Uterus (tissue), 4 donors: Measurements from ENCODE around the gene BRSK2. TPM values are rescaled to one million over a fixed set of nuclear protein-coding genes. Genes with fewer than 3 reads are reported as not detected.
"Not testable (repeated sequence)": the region's sequence is repeated elsewhere in the genome, so short reads cannot be mapped to it uniquely, and the experiment has no call there.

ENCODE experiments used
- DNase-seq, 2 donors: peaks; one replicate each; pipeline ENCODE4 v3.0.0-alpha.2; 2019 to 2020
- H3K27ac ChIP-seq, 2 donors: fragments of 200-600 bp; sonication (generic); 1 replicate in 1 of 2; 2 replicates in 1 of 2; pipeline ENCODE4 v1.5.1; 2016 to 2018
- H3K27me3 ChIP-seq, 2 donors: fragments of 200-600 bp; sonication (generic); one replicate each; pipeline ENCODE4 v1.5.1; 2018 to 2019; ENCODE audit warnings: control low read depth in 1 of 2
- H3K36me3 ChIP-seq, 2 donors: fragments of 200-600 bp; sonication (generic); one replicate each; pipeline ENCODE4 v1.5.1; 2019; ENCODE audit warnings: control low read depth in 1 of 2
- H3K4me1 ChIP-seq, 2 donors: fragments of 200-600 bp; sonication (generic); one replicate each; pipeline ENCODE4 v1.5.1; 2018 to 2019; ENCODE audit warnings: control low read depth in 1 of 2
- H3K4me3 ChIP-seq, 2 donors: fragments of 200-600 bp; sonication (generic); 1 replicate in 1 of 2; 2 replicates in 1 of 2; pipeline ENCODE4 v1.5.1; 2018 to 2019; ENCODE audit warnings: mild to moderate bottlenecking in 1 of 2
- H3K9me3 ChIP-seq, 2 donors: fragments of 200-600 bp; sonication (generic); one replicate each; pipeline ENCODE4 v1.5.1; 2019; ENCODE audit warnings: control low read depth in 1 of 2
- POLR2A ChIP-seq, 2 donors: fragments of 450-650 bp; IDR thresholded peaks; one replicate each; pipeline ENCODE4 v1.6.1; 2016; ENCODE audit warnings: antibody characterized with exemption in 2 of 2, mild to moderate bottlenecking in 1 of 2, moderate library complexity in 1 of 2
- intact Hi-C: fragments of 100-400 bp; cut with DNase I; formaldehyde crosslinking; loops from one replicate; pipeline ENCODE4 v1.15.1; 2023; ENCODE audit warnings: low total_unique reads
- total RNA-seq, 4 donors: library from RNA; depleted of rRNA in 3 of 4; stranded (reverse); fragments of >200 nt in 3 of 4; gene quantifications; one replicate each; pipeline versions ENCODE4 v1.1.0 to v1.2.4, GENCODE V29; 2014 to 2023
- TF ChIP-seq, protein P1 (sequence below), 4 experiments: fragments of 200-600 bp in 2 of 4; fragments of 450-650 bp in 2 of 4; sonication (generic) in 2 of 4; IDR thresholded peaks; one replicate each; pipeline ENCODE4 v1.5.1; 2016 to 2019; ENCODE audit warnings: antibody characterized with exemption in 4 of 4, mild to moderate bottlenecking in 2 of 4, moderate library complexity in 1 of 4
- donor health status: DM: yes; HTN: yes; CAD: no.

BRSK2 gene
- total RNA-seq, 4 donors from 2014 or later: 1.5 to 2.2 TPM; not detected in 2

DNA sequence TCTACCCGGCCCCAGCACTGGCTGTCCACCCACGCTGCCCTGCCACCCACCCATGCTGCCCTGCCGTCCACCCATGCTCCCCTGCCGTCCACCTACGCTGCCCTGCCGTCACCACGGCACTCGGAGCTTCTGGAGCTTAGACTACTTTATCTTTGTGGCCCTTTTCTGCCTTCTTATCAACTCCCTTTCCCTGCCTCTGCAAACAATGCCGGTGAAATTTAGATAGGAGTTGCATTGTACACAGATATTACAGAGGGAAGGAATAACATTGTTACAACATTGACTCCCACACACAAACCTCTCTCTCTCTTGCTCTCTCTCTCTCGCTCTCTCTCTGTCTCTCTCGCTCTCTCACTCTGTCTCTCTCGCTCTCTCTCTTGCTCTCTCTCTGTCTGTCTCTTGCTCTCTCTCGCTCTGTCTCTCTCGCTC is 33.7 kb upstream of the BRSK2 start:
- Histone ChIP-seq H3K27ac (no peak overlapping the region), H3K4me1 (no peaks in the 10 kb centered on the region), H3K36me3 (no peaks in the 10 kb centered on the region), H3K27me3 (no peaks in the 10 kb centered on the region), H3K9me3 (no peaks in the 10 kb centered on the region), H3K4me3 (no peak overlapping the region)
- intact Hi-C loops: no loop called here
- TF ChIP-seq, protein P1, sequence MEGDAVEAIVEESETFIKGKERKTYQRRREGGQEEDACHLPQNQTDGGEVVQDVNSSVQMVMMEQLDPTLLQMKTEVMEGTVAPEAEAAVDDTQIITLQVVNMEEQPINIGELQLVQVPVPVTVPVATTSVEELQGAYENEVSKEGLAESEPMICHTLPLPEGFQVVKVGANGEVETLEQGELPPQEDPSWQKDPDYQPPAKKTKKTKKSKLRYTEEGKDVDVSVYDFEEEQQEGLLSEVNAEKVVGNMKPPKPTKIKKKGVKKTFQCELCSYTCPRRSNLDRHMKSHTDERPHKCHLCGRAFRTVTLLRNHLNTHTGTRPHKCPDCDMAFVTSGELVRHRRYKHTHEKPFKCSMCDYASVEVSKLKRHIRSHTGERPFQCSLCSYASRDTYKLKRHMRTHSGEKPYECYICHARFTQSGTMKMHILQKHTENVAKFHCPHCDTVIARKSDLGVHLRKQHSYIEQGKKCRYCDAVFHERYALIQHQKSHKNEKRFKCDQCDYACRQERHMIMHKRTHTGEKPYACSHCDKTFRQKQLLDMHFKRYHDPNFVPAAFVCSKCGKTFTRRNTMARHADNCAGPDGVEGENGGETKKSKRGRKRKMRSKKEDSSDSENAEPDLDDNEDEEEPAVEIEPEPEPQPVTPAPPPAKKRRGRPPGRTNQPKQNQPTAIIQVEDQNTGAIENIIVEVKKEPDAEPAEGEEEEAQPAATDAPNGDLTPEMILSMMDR (IDR thresholded peaks at IDR 0.05): no peak
- TF ChIP-seq POLR2A (IDR thresholded peaks at IDR 0.05): no peak
- DNase-seq: no peak

DNA sequence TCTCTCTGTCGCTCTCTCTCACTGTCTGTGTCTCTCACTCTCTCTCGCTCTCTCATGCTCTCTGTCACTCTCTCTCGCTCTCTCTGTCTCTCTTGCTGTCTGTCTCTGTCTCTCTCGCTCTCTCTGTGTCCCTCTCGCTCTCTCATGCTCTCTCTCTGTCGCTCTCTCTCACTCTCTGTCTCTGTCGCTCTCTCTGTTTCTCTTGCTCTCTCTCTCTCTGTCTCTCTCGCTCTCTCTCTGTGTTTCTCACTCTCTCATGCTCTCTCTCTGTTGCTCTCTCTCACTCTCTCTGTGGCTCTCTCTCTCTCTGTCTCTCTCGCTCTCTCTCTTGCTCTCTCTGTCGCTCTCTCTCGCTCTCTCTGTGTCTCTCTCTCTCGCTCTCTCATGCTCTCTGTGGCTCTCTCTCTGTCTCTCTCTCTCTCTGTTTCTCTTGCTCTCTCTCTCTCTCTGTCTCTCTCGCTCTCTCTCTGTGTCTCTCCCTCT is 33.2 kb upstream of the BRSK2 start:
- no peak overlapping the region for H3K27ac ChIP-seq
- TF ChIP-seq, protein P1 (IDR thresholded peaks at IDR 0.05): no peak
- no peak for TF ChIP-seq POLR2A (IDR thresholded peaks at IDR 0.05)

DNA sequence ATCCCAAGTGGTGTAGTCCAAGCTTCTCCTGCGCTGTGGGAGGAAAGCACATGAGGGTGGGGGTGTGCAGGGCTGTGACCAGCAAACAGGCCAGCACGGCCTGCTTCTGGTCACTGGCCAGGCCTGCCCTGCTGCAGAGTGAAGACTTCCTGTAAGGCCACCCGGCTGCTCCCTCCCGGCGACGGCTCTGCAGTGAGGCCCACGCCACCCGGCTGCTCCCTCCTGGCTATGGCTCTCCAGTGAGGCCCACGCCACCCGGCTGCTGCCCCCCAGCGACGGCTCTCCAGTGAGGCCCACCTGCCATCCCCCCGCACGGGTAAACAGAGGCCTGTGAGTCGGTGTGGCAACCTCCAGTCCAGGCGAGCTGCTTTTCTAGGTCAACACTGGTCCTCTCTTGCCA is 31.4 kb upstream of the BRSK2 start:
- no peaks in the 10 kb centered on the region for H3K27me3 ChIP-seq
- intact Hi-C loops: no loop called here
- no peak overlapping the region for H3K4me3 ChIP-seq
- TF ChIP-seq, protein P1 (IDR thresholded peaks at IDR 0.05): no peak
- no peak for TF ChIP-seq POLR2A (IDR thresholded peaks at IDR 0.05)
- DNase-seq: no peak
- no peaks in the 10 kb centered on the region for H3K36me3 ChIP-seq
- H3K4me1 ChIP-seq: no peaks in the 10 kb centered on the region
- H3K27ac ChIP-seq: no peak overlapping the region
- no peaks in the 10 kb centered on the region for H3K9me3 ChIP-seq

More for the DNA sequence above, 33.2 kb upstream of the BRSK2 start:
- no peaks in the 10 kb centered on the region for H3K27me3 ChIP-seq
- H3K9me3 ChIP-seq: no peaks in the 10 kb centered on the region
- H3K36me3 ChIP-seq: no peaks in the 10 kb centered on the region
- H3K4me1 ChIP-seq: no peaks in the 10 kb centered on the region
- H3K4me3 ChIP-seq: no peak overlapping the region
- DNase-seq: no peak
- intact Hi-C loops: no loop called here

DNA sequence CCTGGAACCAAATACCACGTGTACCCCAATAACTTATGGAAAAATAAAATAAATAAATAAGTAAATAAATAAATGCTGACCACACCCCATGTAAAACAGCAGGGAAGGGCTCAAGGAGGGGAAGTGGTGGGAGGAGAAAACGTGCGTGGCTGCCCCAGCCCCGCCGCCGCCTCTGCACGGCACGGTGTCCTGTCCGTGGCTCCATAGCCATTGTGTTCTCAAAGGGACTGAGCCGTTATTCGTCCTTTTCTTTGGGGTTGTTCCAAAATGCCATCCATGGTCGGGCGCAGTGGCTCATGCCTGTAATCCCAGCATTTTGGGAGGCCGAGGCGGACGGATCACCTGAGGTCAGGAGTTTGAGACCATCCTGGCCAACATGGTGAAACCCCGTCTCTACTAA is 30.8 kb upstream of the BRSK2 start:
- intact Hi-C loops, H3K4me1 ChIP-seq, H3K27ac ChIP-seq, H3K4me3 ChIP-seq, H3K9me3 ChIP-seq, H3K27me3 ChIP-seq, DNase-seq, H3K36me3 ChIP-seq: not testable (repeated sequence)

DNA sequence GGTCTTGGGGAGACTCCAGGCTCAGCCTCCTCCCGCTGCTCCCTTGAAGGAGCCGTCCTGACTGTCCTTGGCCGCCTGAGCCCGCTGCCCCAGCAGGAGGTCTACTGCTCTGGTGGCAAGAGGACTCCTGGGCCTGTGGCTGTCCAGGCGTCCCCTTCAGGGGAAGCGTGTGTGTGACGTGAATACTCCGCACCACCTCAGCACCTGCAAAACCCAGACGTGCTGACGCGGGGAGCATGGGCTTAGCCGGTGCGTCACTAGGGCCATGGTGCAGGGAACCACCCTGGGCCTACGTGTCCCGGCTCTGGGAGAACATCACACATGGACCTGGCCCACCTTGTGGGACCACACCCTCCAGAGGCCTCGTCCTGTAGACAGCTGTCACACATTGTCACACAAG is 30.2 kb upstream of the BRSK2 start:
- Histone ChIP-seq H3K27ac (no peak overlapping the region), H3K27me3 (no peaks in the 10 kb centered on the region), H3K4me1 (no peaks in the 10 kb centered on the region), H3K4me3 (no peak overlapping the region), H3K36me3 (no peaks in the 10 kb centered on the region), H3K9me3 (no peaks in the 10 kb centered on the region)
- no peak for DNase-seq
- intact Hi-C loops: no loop called here
- TF ChIP-seq, protein P1 (IDR thresholded peaks at IDR 0.05): no peak
- no peak for TF ChIP-seq POLR2A (IDR thresholded peaks at IDR 0.05)
